HCT116 (cell line): ENCODE results near the gene SH3D21. TPM values are rescaled to one million over a fixed set of nuclear protein-coding genes. Genes with fewer than 3 reads are reported as not detected.
A peak's percentile ranks its signal among the peaks of the same experiment; 100 is the strongest.

Experiments
- ATAC-seq: fragments of 200-7000 bp; cut with Tn5 transposase; 2 replicates; pipeline ENCODE4 v1.9.1; 2020; ENCODE audit warnings: mild to moderate bottlenecking, moderate library complexity
- BruUV-seq: library from RNA; stranded (reverse); fragments of 400-500 nt; replicated peaks from 2 replicates; lab custom pipeline; 2021; lab: Mats Ljungman, UMichigan
- CTCF ChIA-PET: fragments of 300-600 bp; sonication (Branson Sonifier 250); formaldehyde crosslinking; loops from one replicate; lab custom pipeline; 2021; ENCODE audit warnings: antibody characterized with exemption; lab: Charles Lee
- POLR2A ChIA-PET: fragments of 300-600, 350-600 bp; sonication (Branson Sonifier 250); formaldehyde crosslinking; loops from one replicate; lab custom pipeline; 2021; ENCODE audit warnings: antibody characterized with exemption; lab: Charles Lee
- RAD21 ChIA-PET, 2 experiments: fragments of 300-600 bp; sonication (Branson Sonifier 250); formaldehyde crosslinking; loops; one replicate each; lab custom pipeline; 2023; ENCODE audit warnings: low total read pairs in 2 of 2; ENCODE audit not compliant: uncharacterized antibody in 2 of 2, unreplicated experiment in 2 of 2, low non-redundant PET in 1 of 2; lab: Charles Lee
- DNase-seq: peaks from one replicate; pipeline ENCODE4 v3.0.0-alpha.2; 2010; ENCODE audit warnings: low read depth, low spot score
- H2AFZ ChIP-seq: fragments of 200-600 bp; shearing (Covaris generic), sonication (generic); 2 replicates; pipeline ENCODE4 v1.6.1; 2017; ENCODE audit warnings: low read depth, mixed run types, mixed read lengths, antibody characterized with exemption, low read length; ENCODE audit not compliant: poor library complexity, severe bottlenecking
- H3K27ac ChIP-seq: 2 replicates; pipeline ENCODE4 v1.5.1; 2012; ENCODE audit warnings: low read depth, low read length
- H3K27me3 ChIP-seq: fragments of 200-600 bp; sonication (generic); 2 replicates; pipeline ENCODE4 v1.6.1; 2016; ENCODE audit warnings: mixed run types, low read length, mixed read lengths; ENCODE audit not compliant: insufficient read depth
- H3K36me3 ChIP-seq, 2 experiments: fragments of 200-500 bp in 1 of 2; fragments of 200-600 bp in 1 of 2; sonication (Bioruptor generic) in 1 of 2; sonication (generic) in 1 of 2; 2 replicates each; pipeline versions ENCODE4 v1.5.1 to v1.6.1; 2014 to 2016; ENCODE audit warnings: low read length in 2 of 2, inconsistent platforms in 1 of 2, mixed read lengths in 1 of 2, mixed run types in 1 of 2; ENCODE audit not compliant: insufficient read depth in 2 of 2, control insufficient read depth in 1 of 2
- H3K4me1 ChIP-seq, 2 experiments: fragments of 200-600 bp in 1 of 2; sonication (generic) in 1 of 2; 2 replicates each; pipeline versions ENCODE4 v1.5.1 to v1.6.1; 2012 to 2017; ENCODE audit warnings: low read length in 2 of 2, inconsistent platforms in 1 of 2, mild to moderate bottlenecking in 1 of 2, mixed read lengths in 1 of 2, mixed run types in 1 of 2, moderate library complexity in 1 of 2; ENCODE audit not compliant: insufficient read depth in 2 of 2, control insufficient read depth in 1 of 2
- H3K4me2 ChIP-seq: fragments of 200-600 bp; sonication (generic); 2 replicates; pipeline ENCODE4 v1.6.1; 2017; ENCODE audit warnings: mixed run types, low read length, mixed read lengths
- H3K4me3 ChIP-seq, 2 experiments: fragments of 200-600 bp in 1 of 2; sonication (generic) in 1 of 2; replicated peaks in 1 of 2; 2 replicates each; pipeline ENCODE4 v1.5.1; 2011 to 2016; ENCODE audit warnings: low read length in 2 of 2, control low read depth in 1 of 2, low read depth in 1 of 2, mild to moderate bottlenecking in 1 of 2, mixed read lengths in 1 of 2, mixed run types in 1 of 2
- H3K79me2 ChIP-seq: fragments of 200-600 bp; sonication (generic); 2 replicates; pipeline ENCODE4 v1.6.1; 2017; ENCODE audit warnings: mild to moderate bottlenecking, mixed run types, low read length, moderate library complexity, mixed read lengths; ENCODE audit not compliant: insufficient read depth
- H3K9ac ChIP-seq: fragments of 200-600 bp; sonication (generic); 2 replicates; pipeline ENCODE4 v1.6.1; 2016; ENCODE audit warnings: low read length, mixed read lengths
- H3K9me2 ChIP-seq: fragments of 200-600 bp; sonication (generic), shearing (Covaris generic); 2 replicates; pipeline ENCODE4 v1.6.1; 2017; ENCODE audit warnings: mixed run types, mild to moderate bottlenecking, moderate library complexity; ENCODE audit not compliant: insufficient read depth
- H3K9me3 ChIP-seq, 2 experiments: fragments of 200-500 bp in 1 of 2; fragments of 200-600 bp in 1 of 2; sonication (Bioruptor generic) in 1 of 2; sonication (generic) in 1 of 2; 2 replicates each; pipeline ENCODE4 v1.6.1; 2014 to 2017; ENCODE audit warnings: low read length in 2 of 2, mixed read lengths in 2 of 2, inconsistent platforms in 1 of 2, low read depth in 1 of 2, mild to moderate bottlenecking in 1 of 2, mixed run types in 1 of 2, moderate library complexity in 1 of 2; ENCODE audit not compliant: control insufficient read depth in 1 of 2, insufficient read depth in 1 of 2
- H4K20me1 ChIP-seq: fragments of 200-600 bp; sonication (generic), shearing (Covaris generic); 2 replicates; pipeline ENCODE4 v1.6.1; 2017; ENCODE audit warnings: mixed run types, mild to moderate bottlenecking, moderate library complexity; ENCODE audit not compliant: insufficient read depth
- ATF3 ChIP-seq: IDR thresholded peaks from 2 replicates; pipeline ENCODE4 v1.6.1; 2012
- CBX3 ChIP-seq: IDR thresholded peaks from 2 replicates; pipeline ENCODE4 v1.6.1; 2012; ENCODE audit warnings: low read depth
- CEBPB ChIP-seq: IDR thresholded peaks from 2 replicates; pipeline ENCODE4 v1.6.1; 2012; ENCODE audit warnings: low read depth
- EGR1 ChIP-seq: IDR thresholded peaks from 2 replicates; pipeline ENCODE4 v1.6.1; 2012; ENCODE audit warnings: low read depth
- ELF1 ChIP-seq: IDR thresholded peaks from 2 replicates; pipeline ENCODE4 v1.6.1; 2012; ENCODE audit warnings: low read depth, borderline replicate concordance
- FOSL1 ChIP-seq: IDR thresholded peaks from 2 replicates; pipeline ENCODE4 v1.6.1; 2012; ENCODE audit warnings: low read depth
- JUND ChIP-seq: IDR thresholded peaks from 2 replicates; pipeline ENCODE4 v1.6.1; 2012
- MAX ChIP-seq: IDR thresholded peaks from 2 replicates; pipeline ENCODE4 v1.6.1; 2012
- POLR2A ChIP-seq: IDR thresholded peaks from 2 replicates; pipeline ENCODE4 v1.7.0; 2011; ENCODE audit warnings: borderline replicate concordance; ENCODE audit not compliant: insufficient read depth, insufficient read length; ENCODE audit errors: extremely low read depth
- POLR2AphosphoS5 ChIP-seq: IDR thresholded peaks from 2 replicates; pipeline ENCODE4 v1.6.1; 2011; ENCODE audit warnings: mild to moderate bottlenecking, low read depth, low read length, moderate library complexity
- RAD21 ChIP-seq: IDR thresholded peaks from 2 replicates; pipeline ENCODE4 v1.6.1; 2012; ENCODE audit warnings: low read depth, mild to moderate bottlenecking
- SIN3A ChIP-seq: IDR thresholded peaks from 2 replicates; pipeline ENCODE4 v1.6.1; 2012; ENCODE audit warnings: low read depth
- SP1 ChIP-seq: IDR thresholded peaks from 2 replicates; pipeline ENCODE4 v1.6.1; 2012; ENCODE audit warnings: low read depth
- SRF ChIP-seq: IDR thresholded peaks from 2 replicates; pipeline ENCODE4 v1.6.1; 2012; ENCODE audit warnings: low read depth
- TCF7L2 ChIP-seq: IDR thresholded peaks from 2 replicates; pipeline ENCODE4 v1.7.0; 2011; ENCODE audit warnings: borderline replicate concordance, inconsistent platforms; ENCODE audit not compliant: insufficient read depth, insufficient read length; ENCODE audit errors: extremely low read depth
- YY1 ChIP-seq: IDR thresholded peaks from 2 replicates; pipeline ENCODE4 v1.6.1; 2011; ENCODE audit warnings: low read length, low read depth, moderate library complexity, mild to moderate bottlenecking; ENCODE audit not compliant: insufficient replicate concordance; ENCODE audit errors: extremely low read depth
- ZBTB33 ChIP-seq: IDR thresholded peaks from 2 replicates; pipeline ENCODE4 v1.6.1; 2011; ENCODE audit warnings: mild to moderate bottlenecking, low read length, moderate library complexity; ENCODE audit not compliant: insufficient replicate concordance; ENCODE audit errors: extremely low read depth
- ZFX ChIP-seq: fragments of 450-650 bp; IDR thresholded peaks from 2 replicates; pipeline ENCODE4 v1.6.1; 2017
- intact Hi-C: fragments of 100-400 bp; cut with micrococcal nuclease; formaldehyde crosslinking; loops from 2 replicates; pipeline ENCODE4 v1.10.0; 2022
- total RNA-seq: library from RNA; stranded (reverse); gene quantifications from one replicate; pipeline ENCODE4 v1.2.1, GENCODE V29; 2021; ENCODE audit not compliant: unreplicated experiment

Gene SH3D21
- total RNA-seq, 1 experiment from 2014 or later = 9.3 TPM

GRCh38 chr1:36349839-36350238 is 43.7 kb downstream of the SH3D21 start:
- H3K27me3 ChIP-seq = no peaks in the 10 kb centered on the region
- CTCF ChIA-PET = no interaction called here
- peaks cover 6 to 50% of the 10 kb centered on the region in 2 experiments; a peak in 3 of 4 replicates for H3K4me1 ChIP-seq
- H3K27ac ChIP-seq = no peak overlapping the region
- no peak for TF ChIP-seq ATF3
- no peak for TF ChIP-seq POLR2A
- no peak for TF ChIP-seq ELF1
- TF ChIP-seq YY1 = no peak
- no peak for TF ChIP-seq CBX3
- TF ChIP-seq JUND = no peak
- no peak for TF ChIP-seq TCF7L2
- no peak for TF ChIP-seq SIN3A
- no peak for TF ChIP-seq ZBTB33
- TF ChIP-seq POLR2AphosphoS5 = no peak
- no peak for TF ChIP-seq EGR1
- TF ChIP-seq MAX = no peak
- TF ChIP-seq SP1 = no peak
- no peak for TF ChIP-seq CEBPB
- no peak for TF ChIP-seq ZFX
- no peak for TF ChIP-seq SRF
- no peak for TF ChIP-seq FOSL1
- TF ChIP-seq RAD21 = no peak
- H3K9me2 ChIP-seq = no peaks in the 10 kb centered on the region
- H2AFZ ChIP-seq = no peak overlapping the region
- peaks cover 19 to 22% of the 10 kb centered on the region in 2 experiments for H3K36me3 ChIP-seq
- POLR2A ChIA-PET = no interaction called here
- DNase-seq = no peak
- no peak overlapping the region for H3K4me3 ChIP-seq
- H3K79me2 ChIP-seq = no peaks in the 10 kb centered on the region
- H3K9me3 ChIP-seq = no peaks in the 10 kb centered on the region
- intact Hi-C loops = no loop called here
- no peak for ATAC-seq
- RAD21 ChIA-PET = no interaction called here
- no peaks in the 10 kb centered on the region for H4K20me1 ChIP-seq
- peak overlapping the region; percentile 78 for H3K4me2 ChIP-seq
- H3K9ac ChIP-seq = peak overlapping the region; percentile 63; the same call in 1 of the 2 replicates
- no TSS peak for BruUV-seq
